ENCODE data around the gene CARD10. TPM values are rescaled to one million over a fixed set of nuclear protein-coding genes. Genes with fewer than 3 reads are reported as not detected.

CARD10 gene
- total RNA-seq, 1 experiment from 2014 or later, result 22.7 TPM

DNA sequence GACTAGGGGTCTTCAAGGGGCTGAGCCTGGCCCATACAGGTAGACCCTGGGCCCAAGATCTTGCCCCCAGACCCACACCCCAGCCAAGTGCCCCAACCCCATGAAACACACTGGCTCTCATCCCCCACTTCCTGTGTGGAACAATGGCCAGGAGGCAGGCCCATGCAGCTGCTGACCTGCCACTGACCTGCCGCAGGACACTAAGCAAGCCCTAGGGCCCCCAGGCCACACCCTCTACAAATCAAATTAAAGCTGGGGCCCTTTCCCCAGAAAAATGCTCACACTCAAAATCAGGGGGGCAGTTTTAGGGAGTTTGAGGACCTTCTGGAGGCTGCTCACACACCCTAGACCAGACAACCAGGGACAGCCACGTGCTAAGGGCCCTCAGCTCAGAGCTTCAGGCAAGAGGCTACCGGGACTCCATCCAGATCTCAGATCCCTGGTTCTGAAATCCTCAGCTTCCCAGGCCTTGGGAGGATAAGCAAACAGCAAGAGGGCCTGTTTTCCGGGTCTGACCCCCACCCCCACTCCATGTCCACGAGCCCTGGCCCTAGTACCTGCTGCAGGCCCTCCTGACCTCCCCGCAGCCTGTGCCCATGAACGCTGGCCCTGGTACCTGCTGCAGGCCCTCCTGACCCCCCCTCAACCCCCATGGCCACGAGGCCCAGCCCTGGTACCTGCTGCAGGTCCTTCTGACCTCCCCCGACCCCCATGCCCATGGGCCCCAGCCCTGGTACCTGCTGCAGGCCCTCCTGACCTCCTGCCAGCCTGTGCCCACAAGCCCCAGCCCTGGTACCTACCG lies 10.0 kb downstream of the CARD10 start:
- no TSS peak for BruUV-seq (replicated peaks)
- intact Hi-C loops (cut with micrococcal nuclease), result no loop called here
- DNase-seq (ENCODE audit: unreplicated experiment), result no peak
- H3K4me1 Mint-ChIP-seq (ENCODE audit: insufficient read depth, unreplicated experiment), result peaks cover 7% of the 10 kb centered on the region
- peaks cover 21% of the 10 kb centered on the region for H3K36me3 Mint-ChIP-seq (ENCODE audit: insufficient read depth, unreplicated experiment)
- ChIA-PET CTCF (interaction anchor here (0.7 kb wide), 2 partner anchors 60 to 424 kb away, joined by 5 read pairs; no protein-coding TSS in a partner anchor), POLR2A (interaction anchor here (1.3 kb wide), 1 partner anchor 16 kb away, joined by 4 read pairs; no protein-coding TSS in a partner anchor)
- no peaks in the 10 kb centered on the region for H3K9me3 Mint-ChIP-seq (ENCODE audit: unreplicated experiment)
- TF ChIP-seq CTCF (IDR thresholded peaks at IDR 0.05; ENCODE audit: unreplicated experiment), result no peak
- no peaks in the 10 kb centered on the region for H3K27me3 Mint-ChIP-seq (ENCODE audit: insufficient read depth, unreplicated experiment)
- H3K4me3 Mint-ChIP-seq (ENCODE audit: unreplicated experiment), result no peak overlapping the region
- H3K27ac Mint-ChIP-seq (ENCODE audit: low read depth, unreplicated experiment), result peak overlapping the region; percentile 42

GRCh38 chr22:37508431-37508992 lies 10.7 kb downstream of the CARD10 start:
- Mint-ChIP-seq H3K27me3 (ENCODE audit: insufficient read depth, unreplicated experiment) (no peaks in the 10 kb centered on the region), H3K9me3 (ENCODE audit: unreplicated experiment) (no peaks in the 10 kb centered on the region), H3K36me3 (ENCODE audit: insufficient read depth, unreplicated experiment) (peaks cover 19% of the 10 kb centered on the region), H3K4me1 (ENCODE audit: insufficient read depth, unreplicated experiment) (peaks cover 7% of the 10 kb centered on the region), H3K27ac (ENCODE audit: low read depth, unreplicated experiment) (peak overlapping the region; percentile 46), H3K4me3 (ENCODE audit: unreplicated experiment) (no peak overlapping the region)
- BruUV-seq (replicated peaks), result no TSS peak
- ChIA-PET CTCF (no interaction called here), POLR2A (interaction anchor here (1.4 kb wide), 1 partner anchor 11 kb away, joined by 4 read pairs; the partner anchor contains the start of gene CARD10)
- DNase-seq (ENCODE audit: unreplicated experiment), result no peak
- TF ChIP-seq CTCF (IDR thresholded peaks at IDR 0.05; ENCODE audit: unreplicated experiment), result no peak
- intact Hi-C loops (cut with micrococcal nuclease), result no loop called here

GRCh38 chr22:37507731-37508130 lies 11.5 kb downstream of the CARD10 start:
- Mint-ChIP-seq H3K27ac (ENCODE audit: low read depth, unreplicated experiment) (peak overlapping the region; percentile 46), H3K27me3 (ENCODE audit: insufficient read depth, unreplicated experiment) (no peaks in the 10 kb centered on the region), H3K9me3 (ENCODE audit: unreplicated experiment) (no peaks in the 10 kb centered on the region), H3K36me3 (ENCODE audit: insufficient read depth, unreplicated experiment) (peaks cover 22% of the 10 kb centered on the region), H3K4me1 (ENCODE audit: insufficient read depth, unreplicated experiment) (peaks cover 8% of the 10 kb centered on the region), H3K4me3 (ENCODE audit: unreplicated experiment) (no peak overlapping the region)
- ChIA-PET POLR2A (interaction anchor here (1.4 kb wide), 1 partner anchor 12 kb away, joined by 4 read pairs; the partner anchor contains the start of gene CARD10), CTCF (no interaction called here)
- intact Hi-C loops (cut with micrococcal nuclease), result no loop called here
- no TSS peak for BruUV-seq (replicated peaks)
- DNase-seq (ENCODE audit: unreplicated experiment), result no peak
- TF ChIP-seq CTCF (IDR thresholded peaks at IDR 0.05; ENCODE audit: unreplicated experiment), result no peak

DNA sequence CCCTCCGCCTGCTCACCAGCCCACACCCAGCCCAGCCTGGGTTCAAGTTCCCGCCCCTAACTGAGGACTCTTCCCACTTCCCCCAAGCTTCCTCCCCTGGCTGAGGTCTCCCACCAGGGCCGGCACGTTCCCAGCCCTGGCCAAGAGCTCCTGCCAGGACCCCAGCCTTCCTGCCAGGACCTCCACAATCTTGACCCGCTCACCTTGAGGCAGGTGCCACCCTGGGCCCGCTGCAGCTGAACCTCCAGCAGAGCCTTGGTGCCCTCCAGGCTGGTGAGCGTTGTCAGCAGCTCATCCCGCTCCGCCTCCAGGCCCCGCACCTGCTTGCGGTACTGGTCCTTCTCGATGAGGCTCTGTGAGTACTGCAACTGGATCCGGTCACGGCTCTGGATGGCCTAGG lies 13.2 kb downstream of the CARD10 start:
- BruUV-seq (replicated peaks), result no TSS peak
- TF ChIP-seq CTCF (IDR thresholded peaks at IDR 0.05; ENCODE audit: unreplicated experiment), result no peak
- CTCF ChIA-PET, result interaction anchor here (0.8 to 2.1 kb wide), 3 partner anchors 8 to 86 kb away, joined by 3 to 8 read pairs (median 3); no protein-coding TSS in a partner anchor
- Mint-ChIP-seq H3K36me3 (ENCODE audit: insufficient read depth, unreplicated experiment) (peaks cover 27% of the 10 kb centered on the region), H3K4me3 (ENCODE audit: unreplicated experiment) (no peak overlapping the region), H3K27me3 (ENCODE audit: insufficient read depth, unreplicated experiment) (no peaks in the 10 kb centered on the region), H3K4me1 (ENCODE audit: insufficient read depth, unreplicated experiment) (peaks cover 18% of the 10 kb centered on the region), H3K27ac (ENCODE audit: low read depth, unreplicated experiment) (no peak overlapping the region), H3K9me3 (ENCODE audit: unreplicated experiment) (no peaks in the 10 kb centered on the region)
- POLR2A ChIA-PET, result interaction anchor here (0.6 to 0.9 kb wide), 2 partner anchors 13 to 19 kb away, joined by 3 to 5 read pairs; partner anchors contain the start of genes CARD10 and MFNG
- no peak for DNase-seq (ENCODE audit: unreplicated experiment)
- intact Hi-C loops (cut with micrococcal nuclease), result no loop called here
